Measurements from ENCODE around the gene CCNJL. TPM values are rescaled to one million over a fixed set of nuclear protein-coding genes. Genes with fewer than 3 reads are reported as not detected.

CCNJL gene
- total RNA-seq, 8 experiments from 2014 or later: 0.10 to 10.0 (median 1.4) TPM

DNA sequence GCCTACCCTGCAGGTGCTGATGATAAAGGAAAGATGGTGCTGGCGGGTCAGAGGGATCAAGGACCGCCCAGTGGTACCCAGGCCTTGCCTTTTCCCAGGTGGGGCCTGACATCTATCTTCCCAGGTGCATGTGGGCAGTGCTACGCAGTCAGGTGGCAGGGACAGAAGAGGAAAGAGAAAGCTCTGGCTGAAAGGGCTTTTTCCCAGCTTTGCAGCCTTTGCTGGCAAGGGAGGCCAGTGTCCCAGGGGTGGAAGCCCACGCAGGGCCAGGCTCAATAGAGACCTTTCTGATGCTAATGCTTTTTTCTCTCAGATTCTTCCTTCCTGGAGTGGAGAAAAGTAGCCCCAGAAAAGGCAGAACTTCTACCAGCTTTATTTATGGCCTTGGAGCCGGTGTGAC lies 46.3 kb downstream of the CCNJL start:
- Histone ChIP-seq H3K4me1 (replicated peaks in 1 of 2) (peaks cover 38 to 49% of the 10 kb centered on the region in 2 donors), H3K4me3 (no peak overlapping the region), H3K27ac (no peak overlapping the region)
- in situ Hi-C loops (cut with MboI; ENCODE audit: low pct_unique_long_range_greater_than_20kb in 2 of 9, low sequenced_read_pairs in 9 of 9, unreplicated experiment in 9 of 9): no loop called here
- ATAC-seq (replicated peaks in 6 of 8): peak in 1 of 8 experiments; percentile 9
- WGBS, 10 experiments: 20 to 100% (median 72%) methylated on average over 1 to 3 of the region's 5 CpGs; no CpG with 5 or more reads in 5 of the 10 experiments

DNA sequence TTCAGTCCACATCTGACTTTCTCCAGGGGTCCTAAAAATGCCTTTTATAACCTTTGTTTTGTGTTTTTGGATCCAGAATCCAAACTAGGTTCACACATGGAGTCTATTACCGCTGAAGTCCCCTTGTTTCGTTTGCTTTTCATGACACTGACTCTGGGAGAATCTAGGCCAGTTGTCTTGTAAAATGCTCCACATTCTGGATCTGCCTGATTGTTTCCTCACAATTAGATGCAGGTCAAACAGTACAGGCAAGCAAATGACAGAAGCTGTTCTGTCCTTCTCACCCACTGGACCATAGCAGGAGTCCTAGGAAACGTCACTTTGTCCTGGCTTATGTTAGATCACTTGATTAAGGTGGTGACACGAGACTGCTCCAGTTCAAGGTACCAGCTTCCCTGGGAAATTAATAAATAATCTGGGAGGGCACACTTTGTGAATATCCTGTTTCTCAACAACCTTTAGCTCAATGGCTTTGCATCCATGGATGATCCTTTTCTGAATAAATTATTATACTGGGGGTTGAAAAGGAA lies 49.0 kb downstream of the CCNJL start:
- H3K4me3 ChIP-seq: no peak overlapping the region

DNA sequence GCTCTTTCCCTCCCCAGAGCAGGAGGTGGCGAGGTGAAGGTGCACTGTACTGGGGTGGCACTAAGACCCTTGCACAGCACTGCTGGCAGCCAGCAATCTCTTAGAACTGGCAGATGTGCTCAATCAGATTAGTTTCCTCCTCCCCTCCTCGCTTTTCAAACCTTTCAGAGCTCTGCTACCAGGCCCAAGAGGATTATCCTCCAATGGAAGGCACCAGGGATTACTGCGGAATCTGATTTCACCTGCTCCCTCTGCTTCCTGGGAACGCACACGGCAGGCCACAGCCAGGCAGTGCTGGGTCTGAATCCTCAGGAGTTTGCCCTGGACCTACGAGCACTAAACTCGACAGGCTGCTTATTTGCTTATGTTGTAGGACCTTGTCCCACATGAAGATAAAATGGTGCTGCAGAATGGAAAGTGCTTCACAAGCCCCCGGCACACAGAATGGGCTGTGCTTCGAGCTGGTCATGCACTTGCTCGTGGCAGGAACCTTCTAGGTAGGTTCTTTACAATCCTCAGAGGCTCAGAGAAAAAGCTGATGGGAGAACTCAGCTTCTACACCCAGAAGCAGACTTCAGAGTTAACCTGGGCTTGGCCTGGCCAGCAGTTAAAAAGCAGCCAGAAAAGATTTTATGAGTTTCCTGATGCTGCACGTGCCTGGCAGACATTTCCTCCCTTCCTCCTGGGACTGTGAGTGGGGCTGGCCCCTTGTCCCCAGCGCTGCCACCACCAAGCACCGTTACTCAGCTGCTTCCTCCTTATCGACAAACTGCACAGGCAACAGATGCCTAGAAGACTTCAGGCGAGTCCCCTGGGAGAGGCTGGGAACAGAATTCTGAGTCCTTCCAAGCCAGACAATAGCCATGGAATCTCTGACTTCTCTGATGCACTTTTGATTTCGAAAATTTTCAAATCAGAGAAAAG lies 50.0 kb downstream of the CCNJL start:
- Histone ChIP-seq H3K27ac (no peak overlapping the region), H3K4me3 (no peak overlapping the region), H3K4me1 (replicated peaks in 1 of 2) (peaks cover 44 to 49% of the 10 kb centered on the region in 2 donors)
- peak in 5 of 8 experiments; percentile 8 to 66 (median 36) for ATAC-seq (replicated peaks in 6 of 8)
- 5 to 100% (median 58%) methylated on average over 1 to 14 of the region's 16 CpGs; no CpG with 5 or more reads in 3 of the 10 experiments for WGBS, 10 experiments
- in situ Hi-C loops (cut with MboI; ENCODE audit: low pct_unique_long_range_greater_than_20kb in 2 of 9, low sequenced_read_pairs in 9 of 9, unreplicated experiment in 9 of 9): no loop called here

More for the DNA sequence above, 49.0 kb downstream of the CCNJL start:
- 0 to 100% (median 65%) methylated on average over 1 to 4 of the region's 4 CpGs; no CpG with 5 or more reads in 2 of the 10 experiments for WGBS, 10 experiments
- peak in 1 of 8 experiments; percentile 23 for ATAC-seq (replicated peaks in 6 of 8)
- Histone ChIP-seq H3K27ac (no peak overlapping the region), H3K4me1 (replicated peaks in 1 of 2) (peaks cover 44 to 49% of the 10 kb centered on the region in 2 donors)
- in situ Hi-C loops (cut with MboI; ENCODE audit: low pct_unique_long_range_greater_than_20kb in 2 of 9, low sequenced_read_pairs in 9 of 9, unreplicated experiment in 9 of 9): no loop called here

DNA sequence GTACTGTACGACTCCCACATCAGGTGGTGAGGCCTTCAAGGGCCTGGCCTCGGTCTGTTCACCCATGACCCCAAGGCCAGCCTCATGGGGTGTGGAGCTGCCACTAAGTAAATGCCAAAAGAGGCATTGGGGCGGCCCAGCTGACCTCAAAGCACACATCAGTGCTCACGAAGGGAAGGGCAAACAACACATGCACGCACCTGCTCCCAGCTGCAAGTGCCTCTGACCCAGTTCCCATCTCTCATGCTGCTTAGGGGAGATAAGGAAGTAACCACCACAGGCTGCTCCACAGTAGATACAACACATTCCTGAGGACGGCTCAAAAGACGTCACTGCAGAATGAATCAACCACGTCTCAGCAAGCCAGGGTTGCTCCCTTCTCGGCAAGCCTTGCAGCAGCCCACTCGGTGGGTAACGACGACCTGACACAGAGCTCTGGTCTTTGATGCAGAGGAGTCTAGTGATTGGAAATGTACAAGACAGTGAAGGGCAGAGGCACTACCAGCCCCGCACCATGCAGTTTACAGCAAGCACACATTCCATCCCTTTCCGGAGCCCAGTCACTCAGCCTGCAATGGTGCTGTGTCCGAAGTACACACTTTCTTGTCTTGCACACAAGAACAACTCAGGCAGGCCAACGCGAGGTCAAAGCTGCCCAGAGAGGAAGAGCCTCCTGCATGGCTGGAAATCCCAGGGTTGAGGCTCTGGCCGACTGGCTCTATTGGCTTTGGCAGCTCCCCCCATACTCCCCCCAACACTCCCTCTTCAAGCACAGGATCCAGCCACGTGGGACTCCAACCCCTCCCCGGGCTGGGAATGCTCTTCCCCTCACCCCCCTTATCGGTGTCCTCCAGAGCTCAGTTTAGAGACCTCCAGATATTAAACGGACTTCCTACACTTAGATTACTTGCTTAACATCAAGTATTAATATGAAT lies 51.2 kb downstream of the CCNJL start:
- peak in 5 of 8 experiments; percentile 49 to 83 (median 76) for ATAC-seq (replicated peaks in 6 of 8)
- H3K4me1 ChIP-seq (replicated peaks in 1 of 2): peaks cover 37 to 41% of the 10 kb centered on the region in 2 donors
- 38 to 90% (median 63%) methylated on average over 1 to 13 of the region's 22 CpGs; no CpG with 5 or more reads in 2 of the 10 experiments for WGBS, 10 experiments
- H3K27ac ChIP-seq: no peak overlapping the region
- H3K4me3 ChIP-seq: no peak overlapping the region
- in situ Hi-C loops (cut with MboI; ENCODE audit: low pct_unique_long_range_greater_than_20kb in 2 of 9, low sequenced_read_pairs in 9 of 9, unreplicated experiment in 9 of 9): no loop called here

DNA sequence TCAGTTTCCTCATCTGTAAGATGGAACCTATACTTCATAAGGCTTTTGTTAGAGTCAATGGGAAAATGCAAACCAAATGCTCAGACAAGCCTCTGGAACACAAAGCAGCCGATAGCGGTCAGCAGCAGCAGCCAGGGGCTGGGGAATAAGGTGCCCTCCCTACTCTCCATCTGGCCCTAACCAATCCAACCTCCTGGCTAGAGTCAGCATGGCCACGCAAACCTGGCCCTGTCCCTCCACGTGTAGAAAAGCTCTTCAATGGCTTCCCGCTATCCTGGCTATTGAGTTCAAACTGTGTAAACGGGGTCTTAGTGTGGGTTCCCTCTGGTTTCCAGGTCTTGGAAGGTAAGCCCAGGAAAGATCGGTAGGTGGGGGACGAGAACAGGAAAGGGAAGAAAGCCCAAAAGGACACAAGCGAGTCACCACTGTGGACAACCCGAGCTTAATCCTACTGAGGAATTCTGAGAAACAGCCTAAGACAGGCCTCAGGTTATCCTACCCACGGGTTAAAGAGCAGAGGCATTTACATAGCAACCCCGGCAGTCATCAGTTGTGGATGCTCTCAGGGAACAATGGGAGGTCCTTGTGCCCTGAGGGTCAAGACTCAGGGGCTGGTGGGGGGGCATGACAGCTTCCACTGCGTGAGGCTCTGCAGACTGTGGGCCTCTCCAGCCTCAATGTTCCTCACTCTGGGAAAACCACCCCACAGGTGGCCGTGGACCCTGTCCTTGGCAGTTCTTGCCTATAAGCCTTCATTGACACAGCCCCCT lies 52.2 kb downstream of the CCNJL start:
- peak in 4 of 8 experiments; percentile 13 to 26 (median 20) for ATAC-seq (replicated peaks in 6 of 8)
- in situ Hi-C loops (cut with MboI; ENCODE audit: low pct_unique_long_range_greater_than_20kb in 2 of 9, low sequenced_read_pairs in 9 of 9, unreplicated experiment in 9 of 9): no loop called here
- 55 to 100% (median 66%) methylated on average over 1 to 13 of the region's 14 CpGs; no CpG with 5 or more reads in 2 of the 10 experiments for WGBS, 10 experiments

DNA sequence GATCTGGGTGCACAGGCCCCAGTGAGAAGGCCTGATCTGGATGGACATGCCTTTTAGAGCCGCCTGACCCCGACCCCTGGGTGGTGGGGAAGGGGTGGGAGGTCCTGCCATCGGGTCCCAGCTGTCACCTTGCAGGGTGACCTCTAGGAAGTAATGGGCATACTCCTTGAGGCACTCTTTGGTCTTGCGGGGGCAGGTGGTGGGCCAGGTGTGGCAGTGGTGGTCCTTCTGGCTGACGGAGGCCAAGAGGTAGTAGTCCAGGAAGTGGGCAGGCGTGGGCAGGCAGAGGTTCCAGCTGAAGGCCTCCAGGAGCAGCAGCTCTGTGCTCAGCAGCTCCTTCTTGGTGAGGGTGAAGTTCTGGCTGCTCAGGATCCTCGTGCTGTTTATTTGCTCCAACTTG lies 53.0 kb downstream of the CCNJL start:
- H3K4me1 ChIP-seq (replicated peaks in 1 of 2): peaks cover 33 to 38% of the 10 kb centered on the region in 2 donors

More for the DNA sequence above, 52.2 kb downstream of the CCNJL start:
- Histone ChIP-seq H3K4me1 (replicated peaks in 1 of 2) (peaks cover 33 to 38% of the 10 kb centered on the region in 2 donors), H3K27ac (peak overlapping the region in 1 of 2 donors; percentile 27), H3K4me3 (no peak overlapping the region)

DNA sequence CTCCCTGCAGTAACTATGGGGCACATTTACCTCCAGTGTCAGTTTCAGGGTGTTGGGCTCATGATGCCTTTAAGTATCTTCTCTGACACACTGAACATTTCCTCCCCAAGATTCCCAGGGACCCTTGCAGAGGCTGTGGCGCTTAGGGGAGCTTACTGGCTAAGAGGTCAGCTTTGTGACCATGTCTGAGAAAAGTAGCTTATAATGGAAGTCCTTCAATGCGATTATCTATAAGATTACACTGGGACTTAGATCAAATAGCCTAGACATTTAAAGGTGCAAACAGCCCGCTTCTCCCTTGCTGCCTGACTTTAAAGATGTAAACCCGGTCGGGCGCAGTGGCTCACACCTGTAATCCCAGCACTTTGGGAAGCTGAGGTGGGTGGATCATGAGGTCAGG lies 57.7 kb downstream of the CCNJL start:
- no peak overlapping the region for H3K4me3 ChIP-seq
- in situ Hi-C loops (cut with MboI; ENCODE audit: low pct_unique_long_range_greater_than_20kb in 2 of 9, low sequenced_read_pairs in 9 of 9, unreplicated experiment in 9 of 9): no loop called here
- WGBS, 10 experiments: 100% methylated on average over 1 to 2 of the region's 6 CpGs; no CpG with 5 or more reads in 8 of the 10 experiments
- no peak for ATAC-seq (replicated peaks in 6 of 8)
- no peaks in the 10 kb centered on the region for H3K4me1 ChIP-seq (replicated peaks in 1 of 2)
- no peak overlapping the region for H3K27ac ChIP-seq

More for the DNA sequence above, 53.0 kb downstream of the CCNJL start:
- WGBS, 10 experiments: 0 to 100% (median 100%) methylated on average over 2 of the region's 7 CpGs; no CpG with 5 or more reads in 7 of the 10 experiments
- in situ Hi-C loops (cut with MboI; ENCODE audit: low pct_unique_long_range_greater_than_20kb in 2 of 9, low sequenced_read_pairs in 9 of 9, unreplicated experiment in 9 of 9): no loop called here
- H3K27ac ChIP-seq: no peak overlapping the region
- ATAC-seq (replicated peaks in 6 of 8): no peak
- no peak overlapping the region for H3K4me3 ChIP-seq

DNA sequence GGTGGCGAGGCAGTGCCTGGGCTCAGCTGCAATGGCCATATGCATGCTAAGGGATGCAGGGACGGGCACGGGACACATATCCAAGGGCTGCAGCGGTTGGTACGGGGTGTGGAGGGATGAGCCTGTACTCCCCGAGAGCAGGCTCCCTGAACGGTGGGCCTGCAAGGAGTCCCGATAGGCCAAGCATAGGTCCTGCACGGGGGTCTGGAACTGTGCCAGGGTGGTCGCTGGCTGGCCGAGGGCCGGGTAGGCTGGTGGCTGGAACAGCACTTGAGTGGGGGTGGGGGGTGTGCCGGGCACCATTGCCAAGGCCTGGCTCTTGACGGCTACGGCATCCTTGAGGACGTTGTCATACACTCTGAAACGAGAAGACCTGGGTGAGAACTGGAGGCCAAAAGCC lies 58.9 kb downstream of the CCNJL start:
- no peak overlapping the region for H3K27ac ChIP-seq
- 93 to 100% methylated on average over 1 to 3 of the region's 17 CpGs; no CpG with 5 or more reads in 8 of the 10 experiments for WGBS, 10 experiments
- no peaks in the 10 kb centered on the region for H3K4me1 ChIP-seq (replicated peaks in 1 of 2)
- H3K4me3 ChIP-seq: no peak overlapping the region
- in situ Hi-C loops (cut with MboI; ENCODE audit: low pct_unique_long_range_greater_than_20kb in 2 of 9, low sequenced_read_pairs in 9 of 9, unreplicated experiment in 9 of 9): no loop called here
- ATAC-seq (replicated peaks in 6 of 8): no peak

DNA sequence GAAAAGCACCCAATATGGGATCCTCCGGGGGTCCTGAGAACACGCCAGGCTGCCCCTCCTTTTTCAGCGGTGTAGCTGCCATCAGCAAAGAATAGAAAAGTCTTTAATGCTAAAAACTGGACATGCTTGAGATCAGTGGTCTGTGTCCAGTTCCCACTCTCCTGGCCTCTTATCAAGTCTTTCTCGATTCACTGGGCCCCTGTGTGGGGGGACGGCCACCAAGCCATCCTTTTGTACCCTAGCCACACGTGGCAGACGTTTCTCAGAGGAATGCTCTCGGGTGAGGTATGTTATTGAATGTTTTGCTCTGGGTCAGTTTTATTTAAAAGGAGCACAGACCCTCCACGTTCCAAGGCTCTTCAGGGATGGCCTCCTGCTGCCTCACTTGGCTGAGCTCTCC lies 59.4 kb downstream of the CCNJL start:
- in situ Hi-C loops (cut with MboI; ENCODE audit: low pct_unique_long_range_greater_than_20kb in 2 of 9, low sequenced_read_pairs in 9 of 9, unreplicated experiment in 9 of 9): no loop called here
- WGBS, 10 experiments: 55 to 100% (median 90%) methylated on average over 1 to 9 of the region's 9 CpGs; no CpG with 5 or more reads in 4 of the 10 experiments
- no peak for ATAC-seq (replicated peaks in 6 of 8)

DNA sequence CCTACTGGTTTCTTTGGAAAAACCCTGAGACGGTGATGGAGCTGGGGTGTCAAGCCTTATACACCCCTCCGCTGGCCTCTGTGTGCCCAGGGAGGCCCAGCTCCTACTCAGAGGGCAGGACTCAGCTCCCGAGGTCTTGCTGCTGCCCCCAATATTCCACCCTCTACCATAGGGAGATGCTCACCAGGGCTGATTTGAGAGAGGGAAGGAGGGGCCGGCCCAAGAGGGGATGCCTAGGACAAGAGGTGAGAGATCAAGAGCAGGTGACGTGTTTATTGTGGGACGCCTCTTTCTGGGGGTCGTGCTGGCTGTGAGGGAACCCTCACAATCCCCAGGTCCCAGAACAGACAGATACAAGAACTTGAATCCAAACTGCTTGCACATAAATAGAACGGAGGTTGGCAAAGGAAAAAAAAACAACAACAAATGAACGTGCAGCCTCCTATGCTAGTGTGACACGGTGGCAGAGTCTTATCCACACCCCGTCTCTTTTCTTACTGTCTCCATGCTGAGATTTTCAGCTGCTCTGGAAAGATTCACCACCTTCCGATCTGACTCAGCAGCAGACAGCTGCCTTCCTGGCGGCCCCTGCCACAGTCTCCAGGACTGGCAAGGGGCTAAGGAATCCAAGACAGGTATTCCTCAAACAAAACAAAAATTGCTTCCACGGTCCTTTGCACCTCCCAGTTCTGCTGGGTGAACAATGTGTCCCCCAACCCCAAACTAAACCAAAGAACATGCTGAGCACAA lies 60.8 kb downstream of the CCNJL start:
- WGBS, 10 experiments: 49 to 100% (median 87%) methylated on average over 1 to 8 of the region's 14 CpGs
- ATAC-seq (replicated peaks in 6 of 8): no peak
- in situ Hi-C loops (cut with MboI; ENCODE audit: low pct_unique_long_range_greater_than_20kb in 2 of 9, low sequenced_read_pairs in 9 of 9, unreplicated experiment in 9 of 9): no loop called here
- Histone ChIP-seq H3K27ac (no peak overlapping the region), H3K4me3 (no peak overlapping the region), H3K4me1 (replicated peaks in 1 of 2) (peaks cover 0 to under 1% of the 10 kb centered on the region in 2 donors)

More for the DNA sequence above, 59.4 kb downstream of the CCNJL start:
- Histone ChIP-seq H3K27ac (no peak overlapping the region), H3K4me1 (replicated peaks in 1 of 2) (no peaks in the 10 kb centered on the region), H3K4me3 (no peak overlapping the region)

DNA sequence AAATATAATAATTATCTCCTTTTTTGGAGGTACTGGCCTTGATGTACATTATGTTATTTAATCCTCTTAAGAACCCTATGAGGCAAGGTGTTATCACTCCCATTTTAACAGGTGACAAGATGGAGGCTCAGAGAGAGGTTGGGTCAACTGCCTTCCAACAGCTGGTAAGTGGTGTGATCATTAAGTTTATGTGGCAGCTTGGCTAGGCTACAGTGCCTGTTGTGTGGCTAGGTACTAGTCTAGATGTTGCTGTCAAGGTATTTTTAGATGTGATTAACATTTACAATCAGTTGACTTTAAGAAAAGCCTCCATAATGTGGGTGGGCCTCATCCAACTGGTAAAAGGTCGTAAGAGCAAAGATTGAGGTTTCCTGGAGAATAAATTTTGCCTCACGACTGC lies 61.5 kb downstream of the CCNJL start:
- Histone ChIP-seq H3K27ac (no peak overlapping the region), H3K4me1 (replicated peaks in 1 of 2) (peaks cover 5 to 6% of the 10 kb centered on the region in 2 donors), H3K4me3 (no peak overlapping the region)
- in situ Hi-C loops (cut with MboI; ENCODE audit: low pct_unique_long_range_greater_than_20kb in 2 of 9, low sequenced_read_pairs in 9 of 9, unreplicated experiment in 9 of 9): no loop called here
- ATAC-seq (replicated peaks in 6 of 8): no peak
- 60 to 83% (median 80%) methylated on average over 1 to 2 of the region's 2 CpGs; no CpG with 5 or more reads in 6 of the 10 experiments for WGBS, 10 experiments
